Activated T-helper 2 cell treated with anti-CD3 and anti-CD28 coated beads, Interferon-gamma antibody, Interleukin-2, Interleukin-4, amounts not matched to agents 10 μg/mL and 5 μg/mL and 100 μg/mL, durations not matched to agents 14 hours and 24 hours and 36 hours (primary cell): ENCODE measurements around the gene MXD4. TPM values are rescaled to one million over a fixed set of nuclear protein-coding genes. Genes with fewer than 3 reads are reported as not detected.
"Not testable (repeated sequence)": the region's sequence is repeated elsewhere in the genome, so short reads cannot be mapped to it uniquely, and the experiment has no call there.

Experiments
- DNase-seq: peaks from one replicate; pipeline ENCODE4 v3.0.0; 2021; ENCODE audit warnings: low spot score
- H3K27ac Mint-ChIP-seq: one replicate; pipeline ENCODE4 v1.8.0; 2021; ENCODE audit warnings: mixed read lengths
- H3K27me3 Mint-ChIP-seq: one replicate; pipeline ENCODE4 v1.8.0; 2021; ENCODE audit warnings: low read depth, mixed read lengths
- H3K36me3 Mint-ChIP-seq: one replicate; pipeline ENCODE4 v1.8.0; 2021; ENCODE audit warnings: low read depth, mixed read lengths
- H3K4me1 Mint-ChIP-seq: one replicate; pipeline ENCODE4 v1.8.0; 2021; ENCODE audit warnings: low read depth, mixed read lengths
- H3K4me3 Mint-ChIP-seq: one replicate; pipeline ENCODE4 v1.8.0; 2021; ENCODE audit warnings: low read depth, mild to moderate bottlenecking, moderate library complexity, mixed read lengths
- H3K9me3 Mint-ChIP-seq: one replicate; pipeline ENCODE4 v1.8.0; 2021; ENCODE audit warnings: mixed read lengths
- intact Hi-C: fragments of 100-400 bp; cut with micrococcal nuclease; formaldehyde crosslinking; loops from one replicate; pipeline ENCODE4 v1.15.1; 2023
- total RNA-seq: library from RNA; stranded (reverse); gene quantifications from 2 replicates; pipeline ENCODE4 v1.2.3, GENCODE V29; 2022

MXD4 gene
- total RNA-seq, 1 donor from 2014 or later = 7.9 TPM

DNA sequence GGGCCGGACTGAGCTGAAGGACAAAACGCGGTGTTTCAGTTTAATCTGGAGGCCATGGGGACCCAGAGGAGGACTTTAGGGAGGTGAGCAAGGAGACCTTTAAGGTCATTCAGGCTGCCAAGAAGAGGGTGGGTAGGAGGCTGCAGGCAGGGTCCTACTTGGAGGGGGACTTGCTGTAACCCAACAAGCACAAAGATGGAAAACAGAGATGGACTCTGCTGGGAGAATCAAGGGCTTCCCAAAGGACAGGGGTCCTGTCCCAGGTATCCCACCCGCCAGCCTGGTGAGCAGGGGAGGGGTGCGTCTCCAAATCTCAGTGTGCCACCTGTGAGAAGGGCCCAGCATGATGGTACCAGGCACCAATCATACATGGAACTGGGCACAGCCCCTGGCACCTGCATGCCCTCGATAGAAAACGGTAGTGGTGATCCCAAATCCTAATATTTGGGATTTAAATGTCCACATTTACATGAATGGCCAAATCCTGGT, 16.1 kb downstream of the MXD4 start:
- peaks cover 16% of the 10 kb centered on the region for H3K4me1 Mint-ChIP-seq
- DNase-seq = no peak
- peaks cover 3% of the 10 kb centered on the region for H3K27me3 Mint-ChIP-seq
- H3K27ac Mint-ChIP-seq = no peak overlapping the region
- no peak overlapping the region for H3K4me3 Mint-ChIP-seq
- H3K9me3 Mint-ChIP-seq = no peaks in the 10 kb centered on the region
- intact Hi-C loops = no loop called here
- H3K36me3 Mint-ChIP-seq = peaks cover under 1% of the 10 kb centered on the region

DNA sequence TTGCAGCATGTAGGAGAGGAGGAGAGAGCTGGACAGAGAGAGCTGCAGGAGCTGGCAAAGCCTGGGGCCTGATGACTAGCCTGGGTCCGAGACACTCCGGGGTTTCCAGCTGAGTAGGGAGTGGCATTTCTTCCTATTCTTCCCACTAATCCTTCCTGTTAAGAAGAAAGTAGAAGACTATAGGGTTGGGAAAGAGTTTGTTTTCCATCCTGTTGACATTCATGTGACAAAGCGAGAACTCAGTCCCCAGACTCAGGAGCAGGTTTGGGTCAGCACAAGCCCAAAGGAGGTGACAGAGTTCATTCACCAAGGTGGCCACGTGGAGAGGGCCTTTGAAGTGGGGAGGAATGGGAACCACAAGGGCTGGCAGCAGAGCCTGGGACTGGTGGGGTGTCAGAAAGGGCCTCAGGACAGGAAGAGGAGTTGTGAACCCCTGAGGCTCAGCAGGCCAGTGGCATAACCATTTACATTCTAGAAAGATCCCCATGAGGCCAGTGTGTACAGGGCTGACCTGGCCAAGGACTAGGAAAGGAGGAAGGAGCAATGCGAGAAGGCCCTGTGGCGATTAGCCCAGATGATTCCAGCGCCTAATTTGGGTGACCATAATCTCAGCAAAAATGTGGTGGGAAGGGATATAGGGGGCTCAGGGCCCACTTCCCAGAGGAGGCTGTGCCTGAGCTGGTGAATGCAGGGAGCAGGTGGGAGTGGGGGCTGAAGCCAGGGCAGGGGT, 16.7 kb downstream of the MXD4 start:
- H3K4me1 Mint-ChIP-seq = peaks cover 22% of the 10 kb centered on the region
- H3K4me3 Mint-ChIP-seq = no peak overlapping the region
- intact Hi-C loops = no loop called here
- H3K27ac Mint-ChIP-seq = no peak overlapping the region
- peaks cover 7% of the 10 kb centered on the region for H3K36me3 Mint-ChIP-seq
- no peak for DNase-seq
- H3K27me3 Mint-ChIP-seq = peaks cover 3% of the 10 kb centered on the region
- no peaks in the 10 kb centered on the region for H3K9me3 Mint-ChIP-seq

DNA sequence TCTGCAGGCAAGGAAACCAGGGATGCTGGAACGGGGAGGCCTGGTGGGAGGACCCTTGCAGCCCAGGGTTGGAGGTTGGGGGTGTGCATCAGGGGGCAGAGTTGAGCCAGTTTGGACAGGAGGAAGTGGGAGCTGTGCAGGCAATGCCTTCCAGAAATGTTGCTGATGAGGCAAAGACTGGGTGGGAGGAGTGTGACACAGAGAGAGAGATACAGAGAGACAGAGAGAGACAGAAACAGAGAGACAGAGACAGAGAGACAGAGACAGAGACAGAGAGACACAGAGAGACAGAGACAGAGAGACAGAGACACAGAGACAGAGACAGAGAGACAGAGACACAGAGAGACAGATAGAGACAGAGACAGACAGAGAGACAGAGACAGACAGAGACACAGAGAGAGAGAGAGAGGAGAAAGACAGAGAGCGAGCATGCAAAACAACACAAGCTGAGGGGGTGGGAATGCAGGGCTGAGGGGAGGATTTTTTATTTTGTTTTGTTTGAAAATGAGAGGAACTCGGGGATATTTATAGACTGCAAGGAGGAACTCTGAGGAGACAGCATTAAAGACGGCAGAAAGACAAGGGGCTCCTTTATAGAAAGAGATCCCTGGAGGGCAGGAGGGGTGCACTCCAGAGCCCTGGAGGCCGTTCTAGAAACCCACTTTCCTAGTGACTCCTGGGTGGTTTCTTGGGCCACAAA, 18.1 kb downstream of the MXD4 start:
- no peaks in the 10 kb centered on the region for H3K9me3 Mint-ChIP-seq
- H3K27ac Mint-ChIP-seq = peak overlapping the region; percentile 2
- no peak overlapping the region for H3K4me3 Mint-ChIP-seq
- peaks cover 17% of the 10 kb centered on the region for H3K36me3 Mint-ChIP-seq
- H3K4me1 Mint-ChIP-seq = peaks cover 33% of the 10 kb centered on the region
- DNase-seq = no peak
- intact Hi-C loops = loop anchor here (2.0 kb wide), 1 partner anchor 523 kb away; the partner anchor contains the start of genes TACC3 and TMEM129
- peaks cover 3% of the 10 kb centered on the region for H3K27me3 Mint-ChIP-seq

DNA sequence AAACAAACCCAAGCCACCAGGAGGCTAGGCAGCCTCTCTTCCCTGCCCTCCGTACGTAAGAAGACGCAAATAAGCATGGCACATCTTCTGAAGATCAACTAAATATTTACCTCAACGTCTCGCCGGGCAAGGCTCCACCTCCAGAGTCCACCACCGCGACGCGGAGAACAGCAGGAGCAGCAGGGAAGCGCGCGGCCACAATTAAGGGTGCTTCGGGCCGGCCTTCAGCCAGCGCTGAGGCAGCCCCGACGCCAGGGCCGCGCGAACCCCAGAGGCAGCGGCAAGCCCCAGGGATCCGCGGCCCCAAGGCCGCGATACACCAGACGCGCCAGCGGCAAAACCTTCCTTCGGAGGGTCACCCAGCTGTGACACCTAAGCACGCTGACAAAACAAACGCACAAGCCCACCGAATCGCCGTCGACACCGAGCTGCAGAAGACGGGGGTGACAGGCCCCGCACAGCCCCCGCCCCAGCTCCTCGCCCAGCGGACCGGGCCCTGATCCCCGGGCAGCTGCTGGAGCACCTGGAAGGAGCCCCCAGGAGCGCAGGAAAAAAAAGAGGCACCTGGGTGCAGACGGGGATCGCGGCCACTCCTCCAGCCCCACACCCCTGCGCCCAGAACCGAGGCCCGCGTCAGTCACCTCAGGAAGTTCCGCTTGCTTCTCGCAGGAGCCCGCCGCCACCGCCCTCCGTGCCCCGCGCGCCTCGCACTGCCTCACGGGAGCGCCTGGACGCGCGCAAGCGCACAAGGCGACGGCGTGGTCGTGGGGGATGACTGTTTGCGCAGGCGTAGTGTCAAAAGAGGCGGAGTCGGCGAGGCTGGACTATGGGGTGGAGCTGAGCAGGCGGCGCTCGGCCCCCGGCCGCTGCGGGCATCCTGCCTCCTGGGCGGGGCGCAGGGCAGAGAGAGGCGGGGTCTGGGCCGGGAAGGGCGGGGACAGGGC, 20.2 kb downstream of the MXD4 start, which contains the start of the genes HAUS3 and POLN:
Gene HAUS3, minus strand, starts transcription at position 712 of the 944 bp plus-strand sequence. CDS start 1,175 bp downstream, outside the sequence.
Gene POLN, minus strand, starts transcription at position 712 of the 944 bp plus-strand sequence. CDS start 12,890 bp downstream, outside the sequence.
- peak within 1 kb of the TSS; percentile 91 for H3K4me3 Mint-ChIP-seq
- H3K9me3 Mint-ChIP-seq = no peaks in the 10 kb centered on the region
- DNase-seq = peak; percentile 100
- H3K27me3 Mint-ChIP-seq = peaks cover 3% of the 10 kb centered on the region
- intact Hi-C loops = loop anchor here (1.0 to 2.0 kb wide), 6 partner anchors 21 to 521 kb away; partner anchors contain the start of genes CFAP99, FAM193A, MXD4 and RNF4
- H3K27ac Mint-ChIP-seq = peak within 1 kb of the TSS; percentile 80
- H3K36me3 Mint-ChIP-seq = peaks cover 33% of the 10 kb centered on the region
- H3K4me1 Mint-ChIP-seq = peaks cover 49% of the 10 kb centered on the region

DNA sequence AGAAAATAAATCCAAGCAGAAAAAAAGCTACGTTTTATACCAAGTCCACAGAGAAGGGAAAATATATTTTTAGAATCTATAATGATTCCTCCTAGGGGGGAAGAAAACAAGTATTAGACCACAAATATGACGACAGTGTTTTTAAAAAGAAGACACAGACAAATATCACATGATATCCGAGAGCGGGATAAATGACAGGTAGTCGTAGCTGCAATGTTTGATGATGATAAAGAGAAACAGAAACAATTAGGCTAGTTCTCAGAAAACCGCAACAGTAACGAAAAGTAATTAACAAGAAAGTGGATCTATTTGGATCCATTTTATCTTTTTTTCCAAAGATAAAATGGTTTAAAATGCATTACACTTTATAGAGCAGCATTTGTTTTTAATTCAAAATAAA, 20.9 kb downstream of the MXD4 start:
- H3K4me1 Mint-ChIP-seq = peaks cover 52% of the 10 kb centered on the region
- DNase-seq = peak; percentile 7
- peaks cover 38% of the 10 kb centered on the region for H3K36me3 Mint-ChIP-seq
- peaks cover 3% of the 10 kb centered on the region for H3K27me3 Mint-ChIP-seq
- intact Hi-C loops = no loop called here
- peak overlapping the region; percentile 80 for H3K27ac Mint-ChIP-seq
- no peaks in the 10 kb centered on the region for H3K9me3 Mint-ChIP-seq
- peak overlapping the region; percentile 91 for H3K4me3 Mint-ChIP-seq

DNA sequence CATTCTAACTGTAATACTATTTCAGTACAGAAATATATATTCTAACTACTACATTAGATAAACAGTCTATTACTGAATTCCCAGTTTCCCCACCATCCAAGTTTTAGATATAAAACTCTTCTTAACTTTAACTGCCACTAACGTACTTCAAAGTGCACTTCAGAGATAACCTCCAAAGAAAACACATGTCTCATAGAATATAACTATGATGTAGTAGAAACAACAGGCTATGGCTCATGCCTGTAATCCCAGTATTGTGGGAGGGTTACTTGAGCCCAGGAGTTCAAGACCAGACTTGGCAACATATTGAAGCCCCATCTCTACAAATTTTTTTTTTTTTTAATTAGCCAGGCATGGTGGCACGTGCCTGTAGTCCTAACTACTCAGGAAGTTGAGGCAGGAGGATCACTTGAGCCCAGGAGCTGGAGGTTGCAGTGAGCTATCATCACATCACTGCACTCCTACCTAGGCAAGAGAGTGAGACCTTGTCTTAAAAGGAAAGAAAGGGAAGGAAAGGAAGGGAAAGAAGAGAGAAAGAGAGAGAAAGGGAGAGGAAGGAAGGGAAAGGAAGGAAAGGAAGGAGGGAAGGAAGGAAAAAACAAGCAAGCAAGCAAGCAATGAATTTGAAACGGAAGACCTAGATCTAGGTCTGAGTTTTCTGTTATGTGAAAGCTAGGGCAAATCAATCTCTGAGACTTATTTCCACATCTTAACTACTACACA, 24.8 kb downstream of the MXD4 start:
- H3K36me3 Mint-ChIP-seq = peaks cover 66% of the 10 kb centered on the region
- no peak for DNase-seq
- H3K27me3 Mint-ChIP-seq = no peaks in the 10 kb centered on the region
- intact Hi-C loops = no loop called here
- no peak overlapping the region for H3K27ac Mint-ChIP-seq
- H3K9me3 Mint-ChIP-seq = no peaks in the 10 kb centered on the region
- H3K4me3 Mint-ChIP-seq = peak overlapping the region; percentile 37
- peaks cover 52% of the 10 kb centered on the region for H3K4me1 Mint-ChIP-seq

DNA sequence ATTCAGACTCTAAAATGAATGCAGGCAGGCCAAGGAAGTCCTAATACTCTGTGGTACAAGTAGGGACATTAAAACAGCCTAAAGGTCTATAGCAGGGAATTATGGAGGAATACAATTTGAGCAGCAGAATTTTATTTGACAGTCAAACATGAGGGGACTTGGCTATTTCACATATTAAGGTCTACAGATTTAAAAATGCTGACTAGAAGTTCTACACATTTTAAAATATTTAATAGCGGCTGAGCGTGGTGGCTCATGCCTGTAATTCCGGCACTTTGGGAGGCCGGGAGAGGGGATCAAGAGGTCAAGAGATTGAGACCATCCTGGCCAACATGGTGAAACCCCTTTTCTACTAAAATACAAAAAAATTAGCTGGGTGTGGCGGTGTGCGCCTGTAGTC, 30.8 kb downstream of the MXD4 start:
- Mint-ChIP-seq H3K36me3 (peaks cover 49% of the 10 kb centered on the region), H3K4me3 (no peak overlapping the region), H3K4me1 (peaks cover 18% of the 10 kb centered on the region), H3K27me3 (no peaks in the 10 kb centered on the region), H3K27ac (no peak overlapping the region), H3K9me3 (no peaks in the 10 kb centered on the region)
- no peak for DNase-seq
- intact Hi-C loops = no loop called here

DNA sequence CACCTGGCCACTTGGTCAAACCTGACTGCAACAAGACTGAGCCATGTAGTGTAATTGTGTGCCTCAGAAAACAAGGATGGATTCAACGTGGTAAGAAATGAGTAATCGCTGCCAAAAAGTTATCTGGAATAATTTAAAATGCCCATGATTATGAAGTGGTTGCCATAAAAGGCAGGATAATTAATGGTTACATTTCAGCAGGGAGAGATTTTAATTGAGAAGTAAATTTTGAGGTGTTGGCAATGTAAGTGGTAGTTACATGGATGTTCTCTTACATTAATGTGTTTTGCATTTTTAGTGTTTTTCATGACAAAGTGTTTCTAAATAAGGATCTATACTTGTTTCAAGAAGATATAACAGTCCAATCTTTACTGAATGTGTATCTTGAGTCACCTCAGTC, 35.6 kb downstream of the MXD4 start:
- no peak for DNase-seq
- peaks cover 3% of the 10 kb centered on the region for H3K4me1 Mint-ChIP-seq
- no peaks in the 10 kb centered on the region for H3K27me3 Mint-ChIP-seq
- intact Hi-C loops = no loop called here
- H3K9me3 Mint-ChIP-seq = no peaks in the 10 kb centered on the region
- H3K4me3 Mint-ChIP-seq = no peak overlapping the region
- peaks cover 27% of the 10 kb centered on the region for H3K36me3 Mint-ChIP-seq
- no peak overlapping the region for H3K27ac Mint-ChIP-seq

DNA sequence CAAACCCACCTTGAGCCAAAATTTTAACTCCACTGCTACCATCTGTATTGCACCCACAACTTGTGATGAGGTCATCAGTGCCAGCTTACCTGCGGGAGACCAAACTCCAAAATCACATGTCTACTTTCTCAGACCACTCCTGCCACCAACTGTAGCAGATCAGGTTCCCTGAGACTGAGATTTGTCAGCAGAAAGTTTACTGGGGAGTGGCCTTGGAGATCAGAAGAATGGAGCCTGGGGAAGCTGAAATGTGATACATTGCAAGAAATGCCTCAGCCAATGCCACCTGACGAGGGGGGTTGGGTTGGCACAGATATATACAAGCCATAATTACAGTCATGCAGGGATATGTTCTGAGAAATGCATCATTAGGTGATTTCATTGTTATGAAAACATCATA, 39.1 kb downstream of the MXD4 start:
- Mint-ChIP-seq H3K27ac (no peak overlapping the region), H3K27me3 (no peaks in the 10 kb centered on the region), H3K36me3 (peaks cover 18% of the 10 kb centered on the region), H3K4me3 (no peak overlapping the region), H3K4me1 (peaks cover 7% of the 10 kb centered on the region), H3K9me3 (no peaks in the 10 kb centered on the region)
- intact Hi-C loops = no loop called here
- DNase-seq = no peak

DNA sequence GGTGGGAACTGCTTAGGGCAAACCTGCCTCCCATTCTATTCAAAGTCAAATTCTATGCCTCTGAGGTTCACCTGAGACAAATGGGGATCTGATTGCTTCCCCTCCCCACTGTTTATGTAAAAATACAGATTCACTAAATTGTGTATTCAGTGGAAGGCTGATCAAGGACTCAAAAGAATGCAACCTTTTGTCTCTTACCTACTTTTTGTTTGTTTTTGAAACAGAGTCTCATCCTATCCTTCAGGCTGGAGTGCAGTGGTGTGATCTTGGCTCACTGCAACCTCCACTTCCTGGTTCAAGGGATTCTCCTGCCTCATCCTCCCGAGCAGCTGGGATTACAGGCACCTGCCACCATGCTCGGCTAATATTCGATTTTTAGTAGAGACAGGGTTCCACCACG, 40.5 kb downstream of the MXD4 start:
- H3K36me3 Mint-ChIP-seq, H3K27ac Mint-ChIP-seq, DNase-seq, H3K4me1 Mint-ChIP-seq, H3K27me3 Mint-ChIP-seq, H3K9me3 Mint-ChIP-seq, intact Hi-C loops, H3K4me3 Mint-ChIP-seq: not testable (repeated sequence)

DNA sequence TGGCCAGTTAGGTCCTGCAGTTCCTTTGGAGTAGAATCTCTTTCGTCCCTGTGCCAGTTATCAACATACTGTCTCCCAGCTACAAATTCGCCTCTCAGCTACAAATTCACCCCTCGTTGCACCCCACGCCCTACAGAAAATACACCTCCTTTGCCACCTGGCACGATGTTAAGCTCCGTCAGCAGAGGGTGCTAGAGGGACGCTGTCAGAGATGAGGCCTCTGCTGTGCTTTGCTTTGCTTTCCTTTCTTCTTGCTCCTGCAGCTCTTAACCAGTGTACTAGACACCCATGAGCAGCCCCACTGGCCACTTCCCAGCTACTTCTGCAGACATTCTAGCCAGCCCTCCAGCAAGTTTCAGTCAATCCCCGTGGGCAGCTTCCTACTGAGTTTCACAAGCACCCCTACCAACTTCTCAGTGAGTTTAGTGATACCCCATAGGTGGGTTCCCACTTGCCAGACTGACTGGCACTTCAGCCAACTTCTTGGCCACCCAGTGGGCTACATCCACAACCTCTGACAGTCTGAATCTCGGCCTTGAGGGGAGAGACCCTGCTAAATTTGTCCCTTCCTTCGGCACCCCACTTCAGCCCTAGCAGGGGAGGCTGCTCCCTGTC, 41.8 kb downstream of the MXD4 start:
- Mint-ChIP-seq H3K9me3 (no peaks in the 10 kb centered on the region), H3K4me1 (peaks cover 8% of the 10 kb centered on the region), H3K4me3 (no peak overlapping the region), H3K27me3 (peaks cover 3% of the 10 kb centered on the region), H3K27ac (no peak overlapping the region), H3K36me3 (peaks cover 3% of the 10 kb centered on the region)
- intact Hi-C loops = loop anchor here (1.0 kb wide), 1 partner anchor 221 kb away; no protein-coding TSS in a partner anchor
- DNase-seq = peak; percentile 66
